ENCODE measurements around the gene HES4. TPM values are rescaled to one million over a fixed set of nuclear protein-coding genes. Genes with fewer than 3 reads are reported as not detected.

The HES4 gene
- total and polyA plus RNA-seq, 2 donors (not counting 3 experiments of a cell fraction or from before 2014, with no cell fraction given) = 30.5 to 37.6 TPM

GRCh38 chr1:971751-972506 is 28.0 kb downstream of the HES4 start:
- FAIRE-seq (no peak), DNase-seq (ENCODE audit: low read depth, low spot score) (no peak)
- no peak overlapping the region for H3K27ac ChIP-seq (ENCODE audit: insufficient read depth, low read depth, low read length)
- H3K4me2 ChIP-seq (ENCODE audit: insufficient read depth, low read length) = no peak overlapping the region
- intact Hi-C loops (cut with micrococcal nuclease) (no loop called here), dilution Hi-C loops (cut with MboI; ENCODE audit: extremely low pct_ligation_motif_present, low sequenced_read_pairs) (no loop called here)
- no peaks in the 10 kb centered on the region for H3K9me1 ChIP-seq (replicated peaks; ENCODE audit: control insufficient read depth, extremely low read depth, insufficient read depth, low read length)
- ChIA-PET CTCF (no interaction called here), POLR2A (no interaction called here)
- no peak overlapping the region for H2AFZ ChIP-seq (ENCODE audit: low read depth, low read length)
- H3K9me3 ChIP-seq (replicated peaks; ENCODE audit: control insufficient read depth, insufficient read depth, low read length) = no peaks in the 10 kb centered on the region
- no peaks in the 10 kb centered on the region for H3K36me3 ChIP-seq (ENCODE audit: control insufficient read depth in 2 of 2, extremely low read depth in 1 of 2, insufficient read depth in 2 of 2, low read length in 2 of 2)
- H3K4me3 ChIP-seq (replicated peaks in 1 of 3; ENCODE audit: insufficient read depth in 1 of 3, low read depth in 1 of 3, low read length in 3 of 3) = no peak overlapping the region
- H3K79me2 ChIP-seq (ENCODE audit: control insufficient read depth, insufficient read depth, low read length) = no peaks in the 10 kb centered on the region
- TF ChIP-seq MAX (IDR thresholded peaks at IDR 0.05; ENCODE audit: insufficient read depth, insufficient read length) = no peak
- TF ChIP-seq POLR2A (IDR thresholded peaks at IDR 0.05; ENCODE audit: low read depth, low read length) = no peak
- TF ChIP-seq FOS (IDR thresholded peaks at IDR 0.05; ENCODE audit: borderline replicate concordance, insufficient read depth, low read length) = no peak
- no peak for TF ChIP-seq JUN (IDR thresholded peaks at IDR 0.05; ENCODE audit: borderline replicate concordance, insufficient read depth, insufficient read length, low read depth)
- TF ChIP-seq POLR2AphosphoS5 (IDR thresholded peaks at IDR 0.05; ENCODE audit: insufficient read depth, low read depth, low read length) = no peak
- TF ChIP-seq EZH2 (IDR thresholded peaks at IDR 0.05; ENCODE audit: borderline replicate concordance, low read depth, low read length, severe bottlenecking) = no peak
- TF ChIP-seq MYC (IDR thresholded peaks at IDR 0.05; ENCODE audit: low read depth, low read length) = no peak
- no peak for TF ChIP-seq CTCF (IDR thresholded peaks at IDR 0.05; ENCODE audit: extremely low read depth in 1 of 2, insufficient read depth in 1 of 2, low read depth in 1 of 2, low read length in 2 of 2)
- no peak for TF ChIP-seq GATA2 (IDR thresholded peaks at IDR 0.05; ENCODE audit: insufficient read depth, insufficient read length, low read depth, low read length)
- BruUV-seq (replicated peaks) = no TSS peak
- peaks cover 2% of the 10 kb centered on the region in 2 experiments for H3K27me3 ChIP-seq (ENCODE audit: control insufficient read depth in 2 of 2, insufficient read depth in 2 of 2, low read length in 2 of 2)
- no peaks in the 10 kb centered on the region for H4K20me1 ChIP-seq (replicated peaks; ENCODE audit: control insufficient read depth, extremely low read depth, insufficient read depth, low read length)
- no peaks in the 10 kb centered on the region for H3K4me1 ChIP-seq (ENCODE audit: control insufficient read depth, extremely low read depth, insufficient read depth, low read length)
- H3K9ac ChIP-seq (replicated peaks; ENCODE audit: extremely low read depth, insufficient read depth, low read length) = no peak overlapping the region
